HG03354 (cell line): Measurements from ENCODE around the gene EHD3.
A peak's percentile ranks its signal among the peaks of the same experiment; 100 is the strongest.

Experiments used
- ATAC-seq: cut with Tn5 transposase; IDR thresholded peaks from one replicate; pipeline ENCODE4 v1.9.1; 2021; ENCODE audit warnings: mild to moderate bottlenecking; ENCODE audit not compliant: unreplicated experiment, poor library complexity, severe bottlenecking

EHD3 gene

DNA sequence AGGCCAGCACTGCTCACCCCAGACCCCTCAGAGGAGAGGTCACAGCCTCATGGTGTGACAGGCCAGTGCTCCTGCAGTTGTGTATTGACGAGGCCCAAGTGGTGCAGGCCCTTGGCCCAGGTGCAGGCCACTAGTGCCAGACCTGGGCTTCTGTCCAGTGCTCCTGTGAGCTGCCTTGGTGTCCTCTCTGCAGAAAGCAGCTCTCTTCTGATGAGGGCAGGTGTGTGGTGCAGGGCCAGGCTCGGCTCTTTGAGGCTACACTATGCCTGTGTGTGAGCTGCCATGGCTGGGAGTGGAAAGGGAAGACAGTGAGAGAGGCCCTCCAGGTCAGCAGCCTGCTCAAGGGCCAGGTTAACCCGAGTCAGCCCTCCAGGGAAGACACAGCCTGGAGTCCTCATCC is 17.1 kb downstream of the EHD3 start:
- no peak for ATAC-seq

DNA sequence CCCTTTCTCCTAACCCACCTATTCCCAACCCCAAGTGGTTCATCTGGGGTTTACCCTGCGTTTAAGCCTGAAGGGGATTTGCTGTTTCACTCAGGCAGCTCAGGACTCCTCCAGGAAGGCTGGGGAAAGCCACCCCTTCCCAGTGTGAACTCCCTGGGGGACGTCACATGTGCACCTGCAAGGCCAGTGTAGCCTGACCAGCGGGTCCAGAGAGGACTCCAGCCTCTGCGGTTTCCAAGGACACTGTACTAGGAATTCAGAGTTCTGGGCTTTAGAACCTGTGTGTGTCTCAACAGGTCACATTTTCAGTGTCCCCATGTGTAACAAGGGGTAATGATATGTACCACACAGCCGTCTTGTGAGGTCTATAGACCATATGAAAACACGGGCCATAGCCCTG is 17.9 kb downstream of the EHD3 start:
- ATAC-seq, result no peak

- no peak for ATAC-seq
These were observed 19.6 kb downstream of the EHD3 start for GRCh38 chr2:31253356-31254131.

DNA sequence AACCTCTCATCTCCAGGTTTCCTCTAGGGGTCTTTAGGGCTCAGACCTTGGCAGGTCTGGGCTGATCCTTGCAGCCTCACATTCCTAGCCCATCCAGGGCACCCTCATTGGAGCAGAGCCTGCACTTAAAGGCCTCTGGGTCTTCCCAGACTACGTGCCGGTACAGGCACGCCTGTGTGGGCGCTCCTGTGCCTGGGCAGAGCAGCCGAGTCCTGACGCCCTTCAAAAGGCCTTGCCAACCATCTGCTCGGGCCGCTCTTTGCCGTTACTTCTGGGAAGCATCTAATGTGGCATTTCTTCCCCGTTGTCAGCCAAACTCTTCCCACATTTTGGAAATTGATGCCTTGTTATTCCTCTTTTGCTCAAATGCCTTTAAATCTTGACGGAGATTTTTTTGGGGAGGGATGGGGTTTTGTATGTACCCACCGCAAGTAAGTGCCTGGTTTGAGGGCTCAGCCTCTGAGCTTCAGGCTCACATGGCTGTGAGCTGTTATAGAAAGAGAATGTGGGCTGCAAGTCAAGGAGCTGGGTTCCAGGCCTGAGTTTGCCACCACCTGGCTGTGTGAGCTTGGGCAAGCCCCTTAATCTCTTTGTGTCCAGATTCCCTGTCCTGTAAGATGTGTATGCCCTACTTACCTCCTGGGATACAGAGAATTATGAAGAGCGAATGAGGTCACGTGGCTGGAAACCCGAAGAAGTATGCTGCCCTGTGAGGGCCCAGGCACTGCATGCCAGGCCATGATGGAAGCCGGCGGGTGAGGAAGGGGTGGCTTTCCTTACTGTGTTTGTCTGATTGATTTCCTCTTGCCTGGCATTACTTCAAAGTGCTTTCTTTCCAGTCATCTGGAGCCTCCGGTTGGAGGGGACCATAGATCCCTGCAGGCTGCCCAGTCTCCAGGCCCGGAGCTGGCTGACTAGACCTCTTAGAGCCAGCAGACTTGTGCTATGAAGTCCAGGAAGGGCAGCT is 20.6 kb downstream of the EHD3 start:
- no peak for ATAC-seq

DNA sequence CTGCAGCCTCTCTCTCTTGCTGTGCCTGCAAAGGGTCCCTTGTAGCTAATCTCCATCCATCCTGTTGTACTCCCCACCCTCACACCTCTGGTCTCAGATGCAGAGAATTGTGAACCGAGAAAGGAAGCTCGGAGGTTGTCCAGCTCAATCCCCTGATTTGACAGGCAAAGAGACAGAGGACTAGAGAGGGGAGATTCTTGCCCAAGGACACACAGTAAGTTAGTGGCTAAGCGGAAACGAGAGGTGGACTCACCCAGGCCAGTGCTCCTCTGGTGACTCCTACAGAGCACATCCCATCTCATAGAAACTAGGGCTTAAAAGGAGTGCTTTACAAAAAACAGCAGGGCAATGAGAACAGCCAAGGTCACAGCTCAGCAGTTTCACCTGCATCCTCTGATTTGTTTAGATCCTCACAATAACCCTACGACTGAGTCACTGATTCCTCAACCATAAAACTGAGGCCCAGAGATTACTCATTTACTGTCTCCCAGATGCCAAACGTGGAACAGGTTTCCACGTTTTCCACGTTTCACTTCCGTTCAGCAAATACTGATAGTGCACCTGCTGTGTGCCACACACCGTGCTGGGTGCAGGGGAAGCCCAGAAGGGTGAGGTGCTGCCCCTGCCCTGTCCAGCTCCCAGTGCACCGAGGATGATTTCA is 22.1 kb downstream of the EHD3 start:
- peak; percentile 71 for ATAC-seq

- peak; percentile 20 for ATAC-seq
These were observed 22.8 kb downstream of the EHD3 start for GRCh38 chr2:31256611-31257382.

GRCh38 chr2:31258351-31258750 is 24.4 kb downstream of the EHD3 start:
- ATAC-seq, result peak; percentile 49

DNA sequence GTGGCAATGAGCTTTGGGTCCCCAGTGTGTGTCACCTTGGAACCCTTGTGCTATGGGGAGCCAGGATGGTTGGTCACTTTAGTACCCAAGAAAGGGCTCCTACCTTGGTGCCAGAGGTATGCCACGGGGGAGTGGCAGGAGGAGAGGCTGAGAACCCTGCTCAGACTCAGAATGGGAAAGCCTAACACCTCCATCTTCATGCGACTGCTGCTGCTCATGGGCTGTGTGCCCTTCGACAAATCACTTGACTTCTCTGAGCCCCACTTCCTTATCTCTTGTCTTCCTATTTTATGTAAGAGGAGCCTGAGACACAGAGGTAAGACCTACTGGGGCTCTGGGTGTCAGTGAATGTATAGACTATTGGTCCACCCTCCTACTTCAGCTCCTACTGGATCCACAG is 25.1 kb downstream of the EHD3 start:
- no peak for ATAC-seq

- no peak for ATAC-seq
These were observed 26.9 kb downstream of the EHD3 start for GRCh38 chr2:31260870-31261269.

DNA sequence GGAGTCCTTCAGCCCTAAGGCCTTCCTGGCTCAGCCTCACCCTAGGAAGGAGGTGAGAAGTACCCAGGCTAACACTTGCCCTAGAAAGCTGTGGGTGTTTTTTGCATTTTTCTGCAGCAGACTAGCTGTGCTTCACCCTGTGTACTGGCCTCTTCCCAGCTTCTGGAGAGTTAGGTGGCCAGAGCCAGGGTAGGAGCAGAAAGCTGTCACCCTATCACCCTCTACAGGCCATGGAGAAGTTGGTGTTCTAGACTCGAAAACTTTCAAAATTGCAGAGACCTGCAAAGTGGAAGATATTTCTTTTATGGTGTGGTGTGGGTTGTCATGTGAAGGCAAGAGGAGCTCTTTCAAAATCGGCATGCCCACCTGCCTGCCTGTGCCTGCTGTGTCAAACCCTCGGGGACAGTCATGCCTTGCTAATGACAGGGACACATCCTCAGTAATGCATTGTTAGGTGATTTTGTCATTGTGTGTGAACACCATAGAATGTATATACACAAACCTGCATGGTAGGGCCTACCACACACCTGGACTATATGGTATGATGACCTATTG is 29.8 kb downstream of the EHD3 start:
- no peak for ATAC-seq

DNA sequence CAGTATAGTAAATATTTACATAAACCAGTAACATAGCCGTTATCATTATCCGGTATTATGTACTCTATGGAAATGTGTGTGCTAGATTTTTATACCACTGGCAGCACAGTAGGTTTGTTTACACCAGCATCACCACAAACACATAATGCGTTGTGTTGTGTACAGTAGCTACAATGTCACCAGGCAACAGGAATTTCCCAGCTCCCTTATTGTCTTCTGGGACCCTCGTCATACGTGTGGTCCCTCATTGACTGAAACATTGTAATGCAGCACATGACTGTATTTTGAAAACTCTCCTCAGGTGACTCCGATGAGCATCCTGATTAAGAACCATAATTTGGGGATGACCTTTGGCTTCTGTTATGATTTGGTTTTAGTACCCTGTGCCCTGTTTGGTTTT is 31.3 kb downstream of the EHD3 start:
- no peak for ATAC-seq

- no peak for ATAC-seq
These were observed 32.9 kb downstream of the EHD3 start for GRCh38 chr2:31266804-31267203.

- no peak for ATAC-seq
These were observed 33.6 kb downstream of the EHD3 start for GRCh38 chr2:31267437-31268120.

DNA sequence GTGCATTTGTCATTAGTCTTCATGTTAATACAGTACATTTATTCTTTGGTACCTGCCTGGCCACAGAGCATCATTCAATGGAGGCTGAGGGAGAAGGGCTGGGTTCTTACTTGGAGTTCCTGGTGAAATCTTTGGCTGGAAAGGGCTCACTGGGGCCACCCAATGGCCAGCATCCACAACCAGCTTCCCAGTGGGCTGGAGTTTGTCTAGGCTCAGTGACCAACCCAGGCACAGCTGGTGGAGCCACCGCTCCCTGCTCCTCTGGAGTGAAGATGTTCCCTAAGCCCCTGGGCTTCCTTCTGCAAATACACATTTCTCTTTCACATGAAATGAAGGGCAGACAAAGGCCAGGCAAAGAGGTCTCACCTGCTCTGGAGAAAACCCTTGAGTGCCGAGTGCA is 34.4 kb downstream of the EHD3 start:
- no peak for ATAC-seq

GRCh38 chr2:31269087-31269486 is 35.1 kb downstream of the EHD3 start:
- no peak for ATAC-seq

GRCh38 chr2:31270131-31270530 is 36.2 kb downstream of the EHD3 start:
- no peak for ATAC-seq

- ATAC-seq, result no peak
These were observed 36.9 kb downstream of the EHD3 start for GRCh38 chr2:31270822-31271231.

DNA sequence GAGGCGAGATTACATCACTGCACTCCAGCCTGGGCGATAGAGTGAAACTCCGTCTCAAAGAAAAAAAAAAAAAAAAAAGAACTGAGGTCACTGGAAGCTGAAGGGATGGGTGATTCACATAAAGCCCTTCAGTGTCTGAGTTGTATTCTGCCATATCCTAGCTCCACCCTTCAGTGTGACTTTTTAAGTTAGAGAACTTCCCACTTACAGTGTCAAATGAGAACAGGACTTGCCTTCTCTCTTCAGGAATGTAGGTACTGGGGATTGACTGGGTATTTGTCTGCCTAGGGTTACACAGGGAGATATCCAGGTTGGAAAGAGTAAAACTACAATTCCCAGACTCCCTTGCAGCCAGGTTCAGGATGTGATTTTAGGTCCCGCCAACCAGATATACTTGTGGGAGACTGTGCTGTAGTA is 37.9 kb downstream of the EHD3 start:
- ATAC-seq, result no peak
